Mesendoderm (in vitro differentiated cells): Measurements from ENCODE around the gene IQGAP2.

Experiments
- DNase-seq: peaks from one replicate; pipeline ENCODE4 v3.0.0; 2013
- H2AK5ac ChIP-seq: 2 replicates; pipeline ENCODE4 v1.6.1; 2013; ENCODE audit warnings: low read length, inconsistent platforms
- H2BK120ac ChIP-seq: 2 replicates; pipeline ENCODE4 v1.6.1; 2013; ENCODE audit warnings: low read depth, mild to moderate bottlenecking, low read length, moderate library complexity, mixed read lengths
- H2BK15ac ChIP-seq: replicated peaks from 2 replicates; pipeline ENCODE4 v1.6.1; 2013; ENCODE audit warnings: low read depth, mild to moderate bottlenecking, moderate library complexity
- H2BK5ac ChIP-seq: 2 replicates; pipeline ENCODE4 v1.6.1; 2013; ENCODE audit warnings: low read length, inconsistent platforms
- H3K18ac ChIP-seq: 2 replicates; pipeline ENCODE4 v1.6.1; 2013; ENCODE audit warnings: mild to moderate bottlenecking, low read length, mixed read lengths
- H3K23ac ChIP-seq: one replicate; pipeline ENCODE4 v1.6.1; 2013; ENCODE audit warnings: low read length
- H3K27ac ChIP-seq: 2 replicates; pipeline ENCODE4 v1.5.1; 2013; ENCODE audit warnings: low read depth, mild to moderate bottlenecking, inconsistent platforms, low read length, moderate library complexity
- H3K27me3 ChIP-seq: 2 replicates; pipeline ENCODE4 v1.6.1; 2013; ENCODE audit warnings: low read length, control low read depth, mild to moderate bottlenecking, inconsistent platforms; ENCODE audit not compliant: insufficient read depth, poor library complexity
- H3K36me3 ChIP-seq: 2 replicates; pipeline ENCODE4 v1.6.1; 2013; ENCODE audit warnings: low read length, inconsistent platforms; ENCODE audit not compliant: control insufficient read depth, insufficient read depth
- H3K4ac ChIP-seq: one replicate; pipeline ENCODE4 v1.6.1; 2013; ENCODE audit warnings: low read depth, mild to moderate bottlenecking, low read length, moderate library complexity
- H3K4me1 ChIP-seq: 2 replicates; pipeline ENCODE4 v1.6.1; 2013; ENCODE audit warnings: low read depth, low read length, inconsistent platforms; ENCODE audit not compliant: control insufficient read depth
- H3K4me2 ChIP-seq: 2 replicates; pipeline ENCODE4 v1.6.1; 2013; ENCODE audit warnings: low read length
- H3K4me3 ChIP-seq: 2 replicates; pipeline ENCODE4 v1.5.1; 2013; ENCODE audit warnings: mild to moderate bottlenecking, low read length
- H3K56ac ChIP-seq: one replicate; pipeline ENCODE4 v1.6.1; 2013; ENCODE audit warnings: low read length
- H3K79me1 ChIP-seq: 2 replicates; pipeline ENCODE4 v1.6.1; 2013; ENCODE audit warnings: low read length, inconsistent platforms
- H3K79me2 ChIP-seq: 2 replicates; pipeline ENCODE4 v1.6.1; 2013; ENCODE audit warnings: mild to moderate bottlenecking, low read length; ENCODE audit not compliant: control insufficient read depth, insufficient read depth
- H3K9ac ChIP-seq: 2 replicates; pipeline ENCODE4 v1.6.1; 2013; ENCODE audit warnings: low read length, inconsistent platforms
- H4K5ac ChIP-seq: one replicate; pipeline ENCODE4 v1.6.1; 2013; ENCODE audit warnings: low read length
- H4K8ac ChIP-seq: one replicate; pipeline ENCODE4 v1.6.1; 2013; ENCODE audit warnings: low read depth, mild to moderate bottlenecking, control low read depth, low read length, moderate library complexity
- WGBS: extraction: QIAGEN DNeasy Blood & Tissue Kit; methylation state at CpG from one replicate; pipeline ENCODE4 v1.1.7; 2013; ENCODE audit warnings: low lambda C conversion rate, missing lambda C conversion rate; ENCODE audit not compliant: insufficient coverage; ENCODE audit errors: extremely low coverage; 5-methylcytosine and 5-hydroxymethylcytosine counted together

Gene IQGAP2

DNA sequence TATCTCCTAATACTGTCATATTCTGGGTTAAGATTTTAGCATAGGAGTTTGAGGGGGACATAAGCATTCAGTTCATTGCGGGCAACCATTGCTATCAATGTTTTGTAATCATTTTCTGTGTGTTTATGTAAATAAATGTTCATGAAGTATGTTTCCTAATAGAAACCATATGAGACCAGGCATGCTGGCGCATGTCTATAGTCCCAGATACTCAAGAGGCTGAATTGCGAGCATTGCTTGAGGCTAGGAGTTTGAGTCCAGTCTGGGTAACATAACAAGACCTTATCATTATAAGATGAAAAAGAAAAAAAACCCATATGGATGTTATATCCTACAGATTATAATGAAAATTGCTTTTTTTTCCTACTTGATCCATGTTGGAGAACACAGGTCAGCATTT lies 129.0 kb downstream of the IQGAP2 start:
- Histone ChIP-seq H3K36me3 (no peaks in the 10 kb centered on the region), H3K4me1 (peaks cover 2% of the 10 kb centered on the region), H2BK15ac (no peak overlapping the region), H2BK5ac (no peak overlapping the region), H3K79me2 (no peaks in the 10 kb centered on the region), H3K4ac (no peak overlapping the region), H3K27me3 (no peaks in the 10 kb centered on the region), H3K27ac (no peak overlapping the region), H3K4me3 (no peak overlapping the region), H4K5ac (no peak overlapping the region), H3K18ac (no peak overlapping the region), H2AK5ac (no peak overlapping the region), H3K56ac (no peak overlapping the region), H3K79me1 (no peaks in the 10 kb centered on the region), H3K4me2 (no peak overlapping the region), H4K8ac (no peak overlapping the region), H2BK120ac (no peak overlapping the region), H3K9ac (no peak overlapping the region), H3K23ac (no peak overlapping the region)
- WGBS: no CpG with 5 or more reads among the region's 3 CpGs
- no peak for DNase-seq

DNA sequence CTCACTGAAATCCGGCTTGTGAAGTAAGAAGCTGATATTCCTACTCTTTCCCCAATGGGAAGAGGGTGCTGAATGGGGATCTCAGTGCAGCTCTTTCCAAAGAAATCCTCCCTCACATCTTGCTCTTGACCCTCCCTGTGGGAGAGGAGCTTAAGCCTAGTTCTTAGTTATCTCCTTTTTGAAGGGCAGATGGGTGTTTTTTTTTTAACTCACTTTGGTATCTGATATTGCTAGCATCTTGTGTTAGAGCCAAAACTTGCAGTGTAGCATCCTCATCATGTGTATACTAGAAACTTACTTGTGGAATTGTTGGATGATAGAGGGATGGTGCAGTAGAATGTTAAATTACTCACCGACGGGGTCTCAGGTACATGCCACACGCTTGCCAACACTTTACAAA lies 129.9 kb downstream of the IQGAP2 start:
- Histone ChIP-seq H3K4me2 (no peak overlapping the region), H3K4ac (no peak overlapping the region), H3K79me2 (no peaks in the 10 kb centered on the region), H3K23ac (no peak overlapping the region), H3K79me1 (no peaks in the 10 kb centered on the region), H3K27ac (no peak overlapping the region), H3K9ac (no peak overlapping the region), H2BK15ac (no peak overlapping the region), H2BK120ac (no peak overlapping the region), H2BK5ac (no peak overlapping the region), H3K27me3 (no peaks in the 10 kb centered on the region), H3K56ac (no peak overlapping the region), H3K4me1 (no peaks in the 10 kb centered on the region), H3K4me3 (no peak overlapping the region), H4K5ac (no peak overlapping the region), H3K36me3 (no peaks in the 10 kb centered on the region), H4K8ac (no peak overlapping the region), H2AK5ac (no peak overlapping the region), H3K18ac (no peak overlapping the region)
- no CpG with 5 or more reads among the region's 4 CpGs for WGBS
- no peak for DNase-seq

DNA sequence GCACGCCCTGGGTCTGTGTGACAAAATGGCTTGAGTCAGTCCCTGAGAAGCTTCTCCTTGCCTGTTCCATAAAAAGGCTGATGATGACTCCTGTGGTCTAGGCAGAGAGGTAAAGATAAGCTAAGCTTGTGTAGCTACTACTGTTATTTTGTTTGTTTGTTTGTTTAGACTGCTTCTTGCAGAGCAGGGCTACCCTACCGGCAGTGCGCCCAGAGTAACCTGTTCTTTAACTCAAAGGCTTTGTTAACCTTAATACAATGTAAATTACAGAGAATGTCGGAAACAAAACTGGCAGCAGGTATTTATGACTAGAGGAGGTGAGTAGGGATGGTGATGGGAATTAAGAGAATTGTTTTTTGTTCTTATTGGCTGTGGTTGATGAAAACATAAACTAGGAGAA lies 132.5 kb downstream of the IQGAP2 start:
- no peak overlapping the region for H2BK120ac ChIP-seq
- peak; percentile 44 for DNase-seq

DNA sequence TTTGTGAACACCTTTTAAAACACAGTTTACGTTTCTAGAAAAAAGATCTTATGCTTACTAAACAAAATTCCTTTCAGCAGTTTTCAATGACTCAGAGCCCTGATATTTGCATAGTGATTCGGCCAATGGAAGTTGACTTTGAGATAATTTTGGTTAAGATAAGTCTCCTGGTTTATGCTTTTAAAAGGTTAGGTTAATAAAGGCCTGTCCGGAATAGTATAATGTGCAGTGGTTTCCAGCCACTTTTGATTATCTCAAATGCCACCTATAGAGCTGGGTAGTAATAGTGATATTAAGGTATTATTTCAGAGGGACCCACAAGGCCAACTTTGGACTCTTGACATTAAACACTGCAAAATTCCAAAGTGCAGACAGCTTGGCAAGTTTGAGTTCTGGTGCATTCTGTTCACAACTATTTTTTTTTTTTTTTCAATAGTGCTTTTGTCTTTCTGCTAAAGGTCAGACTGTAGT lies 134.0 kb downstream of the IQGAP2 start:
- H3K4me3 ChIP-seq: no peak overlapping the region
- no peak overlapping the region for H3K27ac ChIP-seq
- no peak overlapping the region for H2AK5ac ChIP-seq
- no peak overlapping the region for H4K5ac ChIP-seq
- H3K23ac ChIP-seq: no peak overlapping the region
- H3K4me2 ChIP-seq: no peak overlapping the region
- H4K8ac ChIP-seq: no peak overlapping the region
- H3K18ac ChIP-seq: no peak overlapping the region
- no peak overlapping the region for H3K4ac ChIP-seq
- H3K4me1 ChIP-seq: no peaks in the 10 kb centered on the region
- H2BK15ac ChIP-seq: no peak overlapping the region
- no peaks in the 10 kb centered on the region for H3K36me3 ChIP-seq
- no peaks in the 10 kb centered on the region for H3K79me1 ChIP-seq
- no peaks in the 10 kb centered on the region for H3K79me2 ChIP-seq
- no peak for DNase-seq
- H2BK120ac ChIP-seq: no peak overlapping the region
- H2BK5ac ChIP-seq: no peak overlapping the region
- H3K56ac ChIP-seq: no peak overlapping the region
- WGBS: no CpG with 5 or more reads among the region's 3 CpGs
- H3K9ac ChIP-seq: no peak overlapping the region
- no peaks in the 10 kb centered on the region for H3K27me3 ChIP-seq

More for the DNA sequence above, 132.5 kb downstream of the IQGAP2 start:
- no peaks in the 10 kb centered on the region for H3K4me1 ChIP-seq
- no peak overlapping the region for H3K4ac ChIP-seq
- no peak overlapping the region for H2BK15ac ChIP-seq
- H2BK5ac ChIP-seq: no peak overlapping the region
- H3K27ac ChIP-seq: no peak overlapping the region
- no peak overlapping the region for H3K18ac ChIP-seq
- H3K79me2 ChIP-seq: no peaks in the 10 kb centered on the region
- no peak overlapping the region for H3K4me3 ChIP-seq
- no CpG with 5 or more reads among the region's 4 CpGs for WGBS
- H4K5ac ChIP-seq: no peak overlapping the region
- no peak overlapping the region for H3K56ac ChIP-seq
- no peak overlapping the region for H3K23ac ChIP-seq
- no peak overlapping the region for H3K9ac ChIP-seq
- H3K4me2 ChIP-seq: no peak overlapping the region
- H3K36me3 ChIP-seq: no peaks in the 10 kb centered on the region
- H2AK5ac ChIP-seq: no peak overlapping the region
- no peak overlapping the region for H4K8ac ChIP-seq
- H3K79me1 ChIP-seq: no peaks in the 10 kb centered on the region
- H3K27me3 ChIP-seq: no peaks in the 10 kb centered on the region

DNA sequence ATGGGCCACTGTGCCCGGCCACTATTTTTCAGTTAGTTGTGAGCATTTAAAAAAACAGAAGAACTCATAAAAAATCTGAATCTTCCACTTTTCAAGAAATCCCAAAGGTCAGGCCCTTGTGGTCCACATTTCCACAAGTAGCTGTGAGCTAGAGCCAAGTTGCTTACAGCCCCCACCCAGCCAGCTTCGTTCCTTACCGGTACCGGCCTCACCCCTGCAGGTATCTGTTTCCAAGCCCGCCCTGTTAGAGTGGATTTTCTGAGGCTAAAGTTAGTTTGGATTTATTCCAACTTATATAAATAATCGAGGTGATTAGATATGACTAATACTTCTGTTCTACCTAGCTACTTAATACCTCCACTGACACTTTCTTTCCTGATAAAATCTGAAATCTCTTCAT lies 139.2 kb downstream of the IQGAP2 start:
- Histone ChIP-seq H3K4me2 (no peak overlapping the region), H2AK5ac (no peak overlapping the region), H3K36me3 (no peaks in the 10 kb centered on the region), H3K18ac (no peak overlapping the region), H3K79me1 (no peaks in the 10 kb centered on the region), H3K27me3 (peaks cover 2% of the 10 kb centered on the region), H2BK120ac (no peak overlapping the region), H3K4ac (no peak overlapping the region), H3K27ac (no peak overlapping the region), H3K4me3 (no peak overlapping the region), H4K5ac (no peak overlapping the region), H2BK15ac (no peak overlapping the region), H2BK5ac (no peak overlapping the region), H3K79me2 (no peaks in the 10 kb centered on the region), H3K4me1 (no peaks in the 10 kb centered on the region), H3K23ac (no peak overlapping the region), H3K9ac (no peak overlapping the region), H4K8ac (no peak overlapping the region), H3K56ac (no peak overlapping the region)
- WGBS: no CpG with 5 or more reads among the region's 6 CpGs
- DNase-seq: no peak

DNA sequence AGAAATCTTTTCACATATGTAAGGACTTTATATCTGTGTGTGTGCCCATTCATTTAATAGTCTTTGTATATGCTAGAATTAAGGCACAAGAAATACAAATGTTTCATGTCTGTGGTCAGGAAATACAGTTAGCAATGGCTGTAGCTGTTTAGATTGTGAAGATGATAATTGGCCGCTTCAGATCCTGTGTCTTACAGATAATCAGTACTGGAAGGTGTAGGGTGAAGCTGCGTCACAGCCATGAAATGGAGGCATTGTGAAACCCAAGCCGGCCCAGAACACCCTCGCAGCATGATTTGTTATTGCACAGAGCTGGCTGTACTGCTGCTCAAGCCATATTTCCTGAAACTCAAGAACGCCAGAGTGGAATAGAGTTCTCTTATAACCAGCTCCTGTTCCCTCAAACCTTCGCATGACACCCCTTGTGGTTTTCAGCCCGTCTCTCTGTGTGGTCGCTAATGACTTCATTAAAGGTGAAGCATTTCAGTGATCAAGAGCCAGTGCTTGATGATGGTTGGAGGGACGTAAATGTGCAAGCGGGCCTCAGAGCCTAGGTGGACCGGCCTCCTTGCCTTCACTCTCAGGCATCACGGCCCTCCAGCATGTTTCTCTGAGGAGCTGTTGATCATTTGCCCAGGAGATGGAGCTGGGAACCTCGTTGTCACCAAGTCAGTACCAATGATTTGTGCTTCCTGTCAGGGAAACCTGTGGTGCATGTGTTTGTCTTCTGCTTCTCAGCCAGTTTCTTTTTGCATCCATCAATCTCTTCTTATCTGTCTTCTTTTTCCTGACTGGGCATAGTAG lies 140.0 kb downstream of the IQGAP2 start:
- H3K79me2 ChIP-seq: no peaks in the 10 kb centered on the region
- H3K56ac ChIP-seq: no peak overlapping the region
- no peak overlapping the region for H3K4ac ChIP-seq
- no peak overlapping the region for H4K5ac ChIP-seq
- peak; percentile 29 for DNase-seq
- no peak overlapping the region for H2AK5ac ChIP-seq
- H2BK15ac ChIP-seq: no peak overlapping the region
- peaks cover 5% of the 10 kb centered on the region for H3K27me3 ChIP-seq
- H3K9ac ChIP-seq: no peak overlapping the region
- H3K79me1 ChIP-seq: no peaks in the 10 kb centered on the region
- no peaks in the 10 kb centered on the region for H3K36me3 ChIP-seq
- no peak overlapping the region for H2BK120ac ChIP-seq
- no peak overlapping the region for H3K18ac ChIP-seq
- peaks cover under 1% of the 10 kb centered on the region for H3K4me1 ChIP-seq
- H3K27ac ChIP-seq: no peak overlapping the region
- H4K8ac ChIP-seq: no peak overlapping the region
- WGBS: no CpG with 5 or more reads among the region's 13 CpGs
- H3K4me3 ChIP-seq: no peak overlapping the region
- H3K23ac ChIP-seq: no peak overlapping the region
- no peak overlapping the region for H2BK5ac ChIP-seq
- no peak overlapping the region for H3K4me2 ChIP-seq
